ENCODE results near the gene CAB39L. TPM values are rescaled to one million over a fixed set of nuclear protein-coding genes. Genes with fewer than 3 reads are reported as not detected.

The CAB39L gene
- total and polyA plus RNA-seq, 4 donors = 1.8 to 5.1 (median 2.1) TPM

- TF ChIP-seq, protein P1, sequence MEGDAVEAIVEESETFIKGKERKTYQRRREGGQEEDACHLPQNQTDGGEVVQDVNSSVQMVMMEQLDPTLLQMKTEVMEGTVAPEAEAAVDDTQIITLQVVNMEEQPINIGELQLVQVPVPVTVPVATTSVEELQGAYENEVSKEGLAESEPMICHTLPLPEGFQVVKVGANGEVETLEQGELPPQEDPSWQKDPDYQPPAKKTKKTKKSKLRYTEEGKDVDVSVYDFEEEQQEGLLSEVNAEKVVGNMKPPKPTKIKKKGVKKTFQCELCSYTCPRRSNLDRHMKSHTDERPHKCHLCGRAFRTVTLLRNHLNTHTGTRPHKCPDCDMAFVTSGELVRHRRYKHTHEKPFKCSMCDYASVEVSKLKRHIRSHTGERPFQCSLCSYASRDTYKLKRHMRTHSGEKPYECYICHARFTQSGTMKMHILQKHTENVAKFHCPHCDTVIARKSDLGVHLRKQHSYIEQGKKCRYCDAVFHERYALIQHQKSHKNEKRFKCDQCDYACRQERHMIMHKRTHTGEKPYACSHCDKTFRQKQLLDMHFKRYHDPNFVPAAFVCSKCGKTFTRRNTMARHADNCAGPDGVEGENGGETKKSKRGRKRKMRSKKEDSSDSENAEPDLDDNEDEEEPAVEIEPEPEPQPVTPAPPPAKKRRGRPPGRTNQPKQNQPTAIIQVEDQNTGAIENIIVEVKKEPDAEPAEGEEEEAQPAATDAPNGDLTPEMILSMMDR (IDR thresholded peaks at IDR 0.05; ENCODE audit: low read depth, low read length, missing input control) = no peak
- TF ChIP-seq SP1 (IDR thresholded peaks at IDR 0.05) (no peak), RXRA (IDR thresholded peaks at IDR 0.05) (no peak), EGR1 (IDR thresholded peaks at IDR 0.05; ENCODE audit: low read depth in 2 of 2) (no peak), MAX (IDR thresholded peaks at IDR 0.05) (no peak)
- TF ChIP-seq, protein P2, sequence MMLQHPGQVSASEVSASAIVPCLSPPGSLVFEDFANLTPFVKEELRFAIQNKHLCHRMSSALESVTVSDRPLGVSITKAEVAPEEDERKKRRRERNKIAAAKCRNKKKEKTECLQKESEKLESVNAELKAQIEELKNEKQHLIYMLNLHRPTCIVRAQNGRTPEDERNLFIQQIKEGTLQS (IDR thresholded peaks at IDR 0.05) = no peak
- DNase-seq (ENCODE audit: low spot score) = no peak
- Histone ChIP-seq H3K4me3 (ENCODE audit: low read depth in 1 of 3, low read length in 3 of 3) (no peak overlapping the region), H3K27ac (ENCODE audit: low read depth in 1 of 2, low read length in 2 of 2) (no peak overlapping the region), H3K36me3 (ENCODE audit: control insufficient read depth in 4 of 4, insufficient read depth in 3 of 4, low read depth in 1 of 4, low read length in 3 of 4) (peaks cover 3 to 31% (median 21%) of the 10 kb centered on the region in 4 donors), H3K27me3 (ENCODE audit: control insufficient read depth in 4 of 4, insufficient read depth in 4 of 4, low read length in 3 of 4) (no peaks in the 10 kb centered on the region), H3K9me3 (ENCODE audit: control insufficient read depth in 4 of 4, low read length in 3 of 4) (no peaks in the 10 kb centered on the region), H3K9ac (ENCODE audit: low read depth in 1 of 2, low read length in 2 of 2) (no peak overlapping the region), H3K4me1 (ENCODE audit: control insufficient read depth in 4 of 4, insufficient read depth in 4 of 4, low read length in 3 of 4) (peaks cover 0 to 2% (median 0%) of the 10 kb centered on the region in 4 donors)
- WGBS = 91% methylated on average over 6 of the region's 6 CpGs
Observed at GRCh38 chr13:49262634-49263033, 181.2 kb downstream of the CAB39L start.

GRCh38 chr13:49259586-49259985, 184.3 kb downstream of the CAB39L start:
- Histone ChIP-seq H3K36me3 (ENCODE audit: control insufficient read depth in 4 of 4, insufficient read depth in 3 of 4, low read depth in 1 of 4, low read length in 3 of 4) (peaks cover 3 to 40% (median 21%) of the 10 kb centered on the region in 4 donors), H3K27me3 (ENCODE audit: control insufficient read depth in 4 of 4, insufficient read depth in 4 of 4, low read length in 3 of 4) (no peaks in the 10 kb centered on the region), H3K27ac (ENCODE audit: low read depth in 1 of 2, low read length in 2 of 2) (no peak overlapping the region), H3K9ac (ENCODE audit: low read depth in 1 of 2, low read length in 2 of 2) (no peak overlapping the region), H3K4me3 (ENCODE audit: low read depth in 1 of 3, low read length in 3 of 3) (no peak overlapping the region), H3K9me3 (ENCODE audit: control insufficient read depth in 4 of 4, low read length in 3 of 4) (no peaks in the 10 kb centered on the region), H3K4me1 (ENCODE audit: control insufficient read depth in 4 of 4, insufficient read depth in 4 of 4, low read length in 3 of 4) (peaks cover 0 to 2% (median 0%) of the 10 kb centered on the region in 4 donors)
- TF ChIP-seq FOXA1 (IDR thresholded peaks at IDR 0.05) (no peak), EGR1 (IDR thresholded peaks at IDR 0.05; ENCODE audit: low read depth in 2 of 2) (no peak), RXRA (IDR thresholded peaks at IDR 0.05) (no peak), HNF4A (conservative IDR thresholded peaks at IDR 0.05) (no peak), NR2F2 (IDR thresholded peaks at IDR 0.05) (no peak), SP1 (IDR thresholded peaks at IDR 0.05) (no peak), RAD21 (IDR thresholded peaks at IDR 0.05) (no peak), YY1 (IDR thresholded peaks at IDR 0.05) (no peak), FOXA2 (IDR thresholded peaks at IDR 0.05) (no peak), HNF4G (IDR thresholded peaks at IDR 0.05) (no peak), TAF1 (conservative IDR thresholded peaks at IDR 0.05) (no peak), GABPA (IDR thresholded peaks at IDR 0.05 in 1 of 2, conservative IDR thresholded peaks at IDR 0.05 in 1 of 2) (no peak)
- TF ChIP-seq, protein P3, sequence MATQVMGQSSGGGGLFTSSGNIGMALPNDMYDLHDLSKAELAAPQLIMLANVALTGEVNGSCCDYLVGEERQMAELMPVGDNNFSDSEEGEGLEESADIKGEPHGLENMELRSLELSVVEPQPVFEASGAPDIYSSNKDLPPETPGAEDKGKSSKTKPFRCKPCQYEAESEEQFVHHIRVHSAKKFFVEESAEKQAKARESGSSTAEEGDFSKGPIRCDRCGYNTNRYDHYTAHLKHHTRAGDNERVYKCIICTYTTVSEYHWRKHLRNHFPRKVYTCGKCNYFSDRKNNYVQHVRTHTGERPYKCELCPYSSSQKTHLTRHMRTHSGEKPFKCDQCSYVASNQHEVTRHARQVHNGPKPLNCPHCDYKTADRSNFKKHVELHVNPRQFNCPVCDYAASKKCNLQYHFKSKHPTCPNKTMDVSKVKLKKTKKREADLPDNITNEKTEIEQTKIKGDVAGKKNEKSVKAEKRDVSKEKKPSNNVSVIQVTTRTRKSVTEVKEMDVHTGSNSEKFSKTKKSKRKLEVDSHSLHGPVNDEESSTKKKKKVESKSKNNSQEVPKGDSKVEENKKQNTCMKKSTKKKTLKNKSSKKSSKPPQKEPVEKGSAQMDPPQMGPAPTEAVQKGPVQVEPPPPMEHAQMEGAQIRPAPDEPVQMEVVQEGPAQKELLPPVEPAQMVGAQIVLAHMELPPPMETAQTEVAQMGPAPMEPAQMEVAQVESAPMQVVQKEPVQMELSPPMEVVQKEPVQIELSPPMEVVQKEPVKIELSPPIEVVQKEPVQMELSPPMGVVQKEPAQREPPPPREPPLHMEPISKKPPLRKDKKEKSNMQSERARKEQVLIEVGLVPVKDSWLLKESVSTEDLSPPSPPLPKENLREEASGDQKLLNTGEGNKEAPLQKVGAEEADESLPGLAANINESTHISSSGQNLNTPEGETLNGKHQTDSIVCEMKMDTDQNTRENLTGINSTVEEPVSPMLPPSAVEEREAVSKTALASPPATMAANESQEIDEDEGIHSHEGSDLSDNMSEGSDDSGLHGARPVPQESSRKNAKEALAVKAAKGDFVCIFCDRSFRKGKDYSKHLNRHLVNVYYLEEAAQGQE (IDR thresholded peaks at IDR 0.05) = no peak
- TF ChIP-seq, protein P1 (IDR thresholded peaks at IDR 0.05; ENCODE audit: low read depth, low read length, missing input control) = no peak
- TF ChIP-seq, protein P4, sequence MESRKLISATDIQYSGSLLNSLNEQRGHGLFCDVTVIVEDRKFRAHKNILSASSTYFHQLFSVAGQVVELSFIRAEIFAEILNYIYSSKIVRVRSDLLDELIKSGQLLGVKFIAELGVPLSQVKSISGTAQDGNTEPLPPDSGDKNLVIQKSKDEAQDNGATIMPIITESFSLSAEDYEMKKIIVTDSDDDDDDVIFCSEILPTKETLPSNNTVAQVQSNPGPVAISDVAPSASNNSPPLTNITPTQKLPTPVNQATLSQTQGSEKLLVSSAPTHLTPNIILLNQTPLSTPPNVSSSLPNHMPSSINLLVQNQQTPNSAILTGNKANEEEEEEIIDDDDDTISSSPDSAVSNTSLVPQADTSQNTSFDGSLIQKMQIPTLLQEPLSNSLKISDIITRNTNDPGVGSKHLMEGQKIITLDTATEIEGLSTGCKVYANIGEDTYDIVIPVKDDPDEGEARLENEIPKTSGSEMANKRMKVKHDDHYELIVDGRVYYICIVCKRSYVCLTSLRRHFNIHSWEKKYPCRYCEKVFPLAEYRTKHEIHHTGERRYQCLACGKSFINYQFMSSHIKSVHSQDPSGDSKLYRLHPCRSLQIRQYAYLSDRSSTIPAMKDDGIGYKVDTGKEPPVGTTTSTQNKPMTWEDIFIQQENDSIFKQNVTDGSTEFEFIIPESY (IDR thresholded peaks at IDR 0.05) = no peak
- 94% methylated on average over 6 of the region's 6 CpGs for WGBS
- no peak for DNase-seq (ENCODE audit: low spot score)

Measured in liver (tissue), 9 donors.